Activated B cell treated with CpG ODN at 0.5 μM for 24 hours (primary cell): ENCODE results near the gene WBP2NL. TPM values are rescaled to one million over a fixed set of nuclear protein-coding genes. Genes with fewer than 3 reads are reported as not detected.

ENCODE experiments used
- ATAC-seq: fragments of 200-7000 bp; cut with Tn5 transposase; one replicate; pipeline ENCODE4 v1.10.0; 2021; ENCODE audit warnings: low read depth, mild to moderate bottlenecking, moderate library complexity
- CTCF ChIA-PET: fragments of 350-600 bp; sonication (Branson Sonifier 250); formaldehyde crosslinking; loops from one replicate; lab custom pipeline; 2021; ENCODE audit warnings: antibody characterized with exemption; lab: Charles Lee
- POLR2A ChIA-PET: fragments of 350-600 bp; sonication (Branson Sonifier 250); formaldehyde crosslinking; loops from one replicate; lab custom pipeline; 2021; ENCODE audit warnings: antibody characterized with exemption; lab: Charles Lee
- DNase-seq: peaks from one replicate; pipeline ENCODE4 v3.0.0; 2022
- H3K27ac Mint-ChIP-seq: one replicate; pipeline ENCODE4 v1.8.0; 2020; ENCODE audit warnings: mixed read lengths
- H3K27me3 Mint-ChIP-seq: one replicate; pipeline ENCODE4 v1.8.0; 2021; ENCODE audit warnings: mixed read lengths
- H3K36me3 Mint-ChIP-seq: one replicate; pipeline ENCODE4 v1.8.0; 2021; ENCODE audit warnings: low read depth, mixed read lengths
- H3K4me1 Mint-ChIP-seq: one replicate; pipeline ENCODE4 v1.8.0; 2021; ENCODE audit warnings: mixed read lengths
- H3K4me3 Mint-ChIP-seq: one replicate; pipeline ENCODE4 v1.8.0; 2020; ENCODE audit warnings: mild to moderate bottlenecking, mixed read lengths
- H3K9me3 Mint-ChIP-seq: one replicate; pipeline ENCODE4 v1.8.0; 2020; ENCODE audit warnings: mixed read lengths
- intact Hi-C: fragments of 100-400 bp; cut with micrococcal nuclease; formaldehyde crosslinking; loops from one replicate; pipeline ENCODE4 v1.15.1; 2024
- total RNA-seq: library from RNA; stranded (reverse); gene quantifications from 2 replicates; pipeline ENCODE4 v1.2.3, GENCODE V29; 2022
- TF ChIP-seq, protein P1 (sequence below): fragments of 200-600 bp; IDR thresholded peaks from one replicate; pipeline ENCODE4 v1.8.0; 2022; ENCODE audit warnings: antibody characterized with exemption, mild to moderate bottlenecking

The WBP2NL gene
- total RNA-seq, 1 donor from 2014 or later: 7.8 TPM

DNA sequence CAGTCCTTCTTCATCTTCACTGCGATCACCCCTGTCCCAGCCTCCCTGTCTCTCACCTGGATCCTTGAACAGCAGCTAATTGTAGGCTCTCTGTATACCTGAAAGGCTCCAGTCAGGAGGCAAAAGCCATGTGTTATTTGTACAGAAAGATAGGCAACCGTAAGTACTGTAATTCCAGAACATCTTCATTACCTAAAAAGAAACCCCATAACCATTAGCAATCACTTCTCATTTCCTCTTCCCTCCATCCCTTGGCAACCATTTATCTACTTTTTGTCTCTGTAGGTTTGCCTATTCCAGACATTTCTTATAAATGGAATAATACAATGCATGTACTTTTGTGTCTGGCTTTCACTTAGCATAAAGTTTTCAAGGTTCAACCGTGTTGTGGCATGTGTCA lies 54.2 kb downstream of the WBP2NL start:
- H3K27me3 Mint-ChIP-seq: no peaks in the 10 kb centered on the region
- CTCF ChIA-PET: no interaction called here
- intact Hi-C loops: loop anchor here (5.0 kb wide), 1 partner anchor 35 kb away; no protein-coding TSS in a partner anchor
- POLR2A ChIA-PET: no interaction called here
- peaks cover 11% of the 10 kb centered on the region for H3K9me3 Mint-ChIP-seq
- no peak overlapping the region for H3K27ac Mint-ChIP-seq
- TF ChIP-seq, protein P1, sequence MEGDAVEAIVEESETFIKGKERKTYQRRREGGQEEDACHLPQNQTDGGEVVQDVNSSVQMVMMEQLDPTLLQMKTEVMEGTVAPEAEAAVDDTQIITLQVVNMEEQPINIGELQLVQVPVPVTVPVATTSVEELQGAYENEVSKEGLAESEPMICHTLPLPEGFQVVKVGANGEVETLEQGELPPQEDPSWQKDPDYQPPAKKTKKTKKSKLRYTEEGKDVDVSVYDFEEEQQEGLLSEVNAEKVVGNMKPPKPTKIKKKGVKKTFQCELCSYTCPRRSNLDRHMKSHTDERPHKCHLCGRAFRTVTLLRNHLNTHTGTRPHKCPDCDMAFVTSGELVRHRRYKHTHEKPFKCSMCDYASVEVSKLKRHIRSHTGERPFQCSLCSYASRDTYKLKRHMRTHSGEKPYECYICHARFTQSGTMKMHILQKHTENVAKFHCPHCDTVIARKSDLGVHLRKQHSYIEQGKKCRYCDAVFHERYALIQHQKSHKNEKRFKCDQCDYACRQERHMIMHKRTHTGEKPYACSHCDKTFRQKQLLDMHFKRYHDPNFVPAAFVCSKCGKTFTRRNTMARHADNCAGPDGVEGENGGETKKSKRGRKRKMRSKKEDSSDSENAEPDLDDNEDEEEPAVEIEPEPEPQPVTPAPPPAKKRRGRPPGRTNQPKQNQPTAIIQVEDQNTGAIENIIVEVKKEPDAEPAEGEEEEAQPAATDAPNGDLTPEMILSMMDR: no peak
- ATAC-seq (no peak), DNase-seq (no peak)
- no peak overlapping the region for H3K4me3 Mint-ChIP-seq
- peaks cover 8% of the 10 kb centered on the region for H3K4me1 Mint-ChIP-seq
- peaks cover 9% of the 10 kb centered on the region for H3K36me3 Mint-ChIP-seq

DNA sequence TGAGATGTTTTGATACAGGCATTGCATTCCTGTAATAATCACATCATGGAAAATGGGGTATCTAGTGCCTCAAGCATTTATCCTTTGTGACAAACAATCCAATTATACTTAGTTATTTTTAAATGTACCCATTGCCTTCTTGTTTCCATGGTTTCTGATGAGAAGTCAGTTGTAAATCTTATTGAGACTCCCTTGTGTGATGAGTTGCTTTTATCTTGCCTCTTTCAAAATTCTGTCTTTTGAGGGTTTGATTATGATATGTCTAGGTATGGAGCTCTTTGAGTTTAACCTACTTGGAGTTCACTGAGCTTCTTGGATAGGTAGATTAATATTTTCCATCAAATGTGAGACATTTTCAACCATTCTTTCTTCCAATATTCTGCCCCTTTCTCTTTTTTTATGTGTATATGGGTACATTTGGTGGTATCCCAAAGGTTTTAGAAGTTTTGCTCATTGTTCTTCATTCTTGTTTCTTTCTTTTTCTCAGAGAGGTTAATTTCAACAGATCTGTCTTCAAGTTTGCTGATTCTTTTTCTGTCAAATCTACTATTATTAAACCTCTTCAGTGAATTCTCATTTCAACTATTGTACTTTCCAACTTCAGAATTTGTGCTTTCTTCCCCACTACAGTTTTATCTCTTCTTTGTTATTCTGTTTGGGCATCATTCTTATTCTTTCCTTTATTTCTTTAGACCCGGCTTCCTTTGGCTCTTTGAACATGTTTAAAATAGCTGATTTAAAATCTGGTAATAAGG lies 58.3 kb downstream of the WBP2NL start:
- H3K27ac Mint-ChIP-seq: no peak overlapping the region
- H3K36me3 Mint-ChIP-seq: peaks cover 44% of the 10 kb centered on the region
- H3K4me3 Mint-ChIP-seq: no peak overlapping the region
- H3K4me1 Mint-ChIP-seq: peaks cover 8% of the 10 kb centered on the region
- peaks cover 11% of the 10 kb centered on the region for H3K9me3 Mint-ChIP-seq
- intact Hi-C loops: no loop called here
- DNase-seq (no peak), ATAC-seq (no peak)
- POLR2A ChIA-PET: interaction anchor here (0.6 to 0.9 kb wide), 3 partner anchors 13 to 679 kb away, joined by 3 to 7 read pairs (median 4); partner anchors contain the start of gene WBP2NL
- H3K27me3 Mint-ChIP-seq: no peaks in the 10 kb centered on the region
- CTCF ChIA-PET: no interaction called here
- TF ChIP-seq, protein P1: no peak

DNA sequence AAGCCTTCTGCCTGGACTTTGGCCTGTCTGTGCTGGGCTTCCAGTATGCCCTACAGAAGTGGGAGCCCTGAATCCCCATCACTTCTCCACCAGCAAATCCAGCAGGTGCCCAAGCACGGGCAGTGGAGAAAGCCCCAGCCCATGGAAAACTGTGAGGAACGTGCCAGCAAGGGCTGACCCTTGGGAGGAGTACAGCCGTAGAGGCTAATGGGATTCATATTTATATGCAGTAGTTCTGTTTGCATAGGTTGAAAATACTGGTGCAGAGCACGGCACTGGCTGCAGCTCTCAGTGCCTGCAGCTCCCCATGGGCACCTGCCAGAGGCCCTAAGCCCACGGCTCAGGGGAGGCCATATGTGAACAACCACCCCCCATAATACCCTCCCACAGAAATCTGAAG lies 61.9 kb downstream of the WBP2NL start:
- no peak for ATAC-seq
- Mint-ChIP-seq H3K36me3 (peaks cover 70% of the 10 kb centered on the region), H3K4me1 (no peaks in the 10 kb centered on the region), H3K4me3 (no peak overlapping the region), H3K27me3 (no peaks in the 10 kb centered on the region), H3K9me3 (peaks cover 11% of the 10 kb centered on the region), H3K27ac (no peak overlapping the region)
- TF ChIP-seq, protein P1: no peak
- POLR2A ChIA-PET: no interaction called here
- DNase-seq: no peak
- intact Hi-C loops: no loop called here
- CTCF ChIA-PET: no interaction called here

DNA sequence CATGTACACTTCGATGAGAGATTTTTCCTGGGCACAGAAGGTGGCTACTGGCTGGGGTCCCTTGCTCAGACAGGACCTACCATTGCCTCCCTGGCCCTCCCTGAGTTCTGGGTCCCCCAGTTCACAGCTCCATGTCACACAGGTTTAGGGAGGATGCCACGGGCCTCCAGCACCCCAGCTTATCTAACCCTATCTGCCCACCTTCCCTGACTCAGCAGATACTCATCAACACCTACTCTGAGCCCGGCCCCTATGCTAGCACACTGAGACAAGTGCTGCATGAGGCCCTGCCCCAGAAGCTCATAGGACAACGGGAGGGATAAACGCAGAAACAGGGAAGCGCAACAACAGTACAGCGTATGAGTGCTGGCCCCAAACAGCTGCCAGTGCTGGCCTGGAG lies 62.5 kb downstream of the WBP2NL start:
- TF ChIP-seq, protein P1: no peak
- Mint-ChIP-seq H3K4me1 (no peaks in the 10 kb centered on the region), H3K27ac (no peak overlapping the region), H3K9me3 (peaks cover 11% of the 10 kb centered on the region), H3K27me3 (no peaks in the 10 kb centered on the region), H3K4me3 (no peak overlapping the region), H3K36me3 (peaks cover 73% of the 10 kb centered on the region)
- intact Hi-C loops: no loop called here
- ATAC-seq (no peak), DNase-seq (no peak)
- POLR2A ChIA-PET: interaction anchor here (0.7 to 1.3 kb wide), 2 partner anchors 62 to 879 kb away, joined by 6 to 8 read pairs; partner anchors contain the start of gene WBP2NL
- CTCF ChIA-PET: no interaction called here

DNA sequence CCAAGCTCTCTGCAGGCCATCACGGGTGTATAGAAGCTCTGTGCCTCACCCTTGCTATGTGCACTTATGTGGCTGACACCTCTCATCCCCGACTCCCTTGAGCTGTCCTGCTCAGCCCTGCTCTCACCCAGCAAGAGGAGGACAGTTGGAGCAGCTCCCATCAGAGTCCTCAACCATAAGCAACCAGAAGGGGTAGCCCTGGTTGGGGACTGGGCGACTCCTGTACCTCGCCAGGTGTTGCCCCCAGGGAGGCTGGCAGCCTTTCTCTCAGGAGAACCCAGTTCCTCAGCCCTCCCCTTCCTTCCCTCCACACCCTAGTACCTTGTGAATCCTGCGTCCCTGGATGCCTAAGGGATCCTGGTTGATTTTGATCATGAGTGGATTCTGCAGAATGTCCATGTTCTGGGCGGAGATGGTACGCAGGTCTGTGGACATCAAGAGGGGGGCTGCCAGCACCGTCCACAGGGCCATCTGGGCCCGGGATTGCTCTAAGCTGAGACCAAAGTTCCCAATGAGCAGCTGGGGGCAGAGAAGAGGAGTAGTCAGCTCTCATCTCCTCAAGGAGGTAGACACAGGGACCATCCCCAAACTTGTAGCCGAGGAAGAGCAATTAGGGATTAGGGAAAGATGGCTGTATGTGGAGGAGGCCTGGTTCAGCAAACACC lies 64.0 kb downstream of the WBP2NL start:
- TF ChIP-seq, protein P1: no peak
- Mint-ChIP-seq H3K9me3 (no peaks in the 10 kb centered on the region), H3K4me3 (no peak overlapping the region), H3K27ac (no peak overlapping the region), H3K36me3 (peaks cover 80% of the 10 kb centered on the region), H3K4me1 (no peaks in the 10 kb centered on the region), H3K27me3 (no peaks in the 10 kb centered on the region)
- POLR2A ChIA-PET: interaction anchor here (0.5 to 0.6 kb wide), 2 partner anchors 23 to 26 kb away, joined by 3 to 5 read pairs; no protein-coding TSS in a partner anchor
- DNase-seq (no peak), ATAC-seq (no peak)
- intact Hi-C loops: no loop called here
- CTCF ChIA-PET: no interaction called here
